GM23338 (cell line): ENCODE measurements around the gene KNL1. TPM values are rescaled to one million over a fixed set of nuclear protein-coding genes. Genes with fewer than 3 reads are reported as not detected.

Source experiments
- ATAC-seq: fragments of 200-7000 bp; cut with Tn5 transposase; 3 replicates; pipeline ENCODE4 v1.9.1; 2020
- DNase-seq: peaks from one replicate; pipeline ENCODE4 v3.0.0-alpha.2; 2015; ENCODE audit warnings: low spot score
- H2AFZ ChIP-seq: fragments of 200-600 bp; sonication (generic); 2 replicates; pipeline ENCODE4 v1.8.0; 2016; ENCODE audit warnings: antibody characterized with exemption, mild to moderate bottlenecking, moderate library complexity
- H3F3A ChIP-seq: fragments of 200-600 bp; sonication (generic); replicated peaks from 2 replicates; pipeline ENCODE4 v1.8.0; 2017; ENCODE audit warnings: antibody characterized with exemption, mixed run types, low read depth
- H3K27ac ChIP-seq: fragments of 200-600 bp; sonication (generic); 2 replicates; pipeline ENCODE4 v1.6.1; 2016; ENCODE audit warnings: low read depth
- H3K27me3 ChIP-seq: fragments of 200-600 bp; sonication (generic); 2 replicates; pipeline ENCODE4 v1.8.0; 2016; ENCODE audit warnings: mild to moderate bottlenecking, mixed run types, moderate library complexity; ENCODE audit not compliant: insufficient read depth
- H3K36me3 ChIP-seq: fragments of 200-600 bp; sonication (generic); 2 replicates; pipeline ENCODE4 v1.8.0; 2016; ENCODE audit warnings: mild to moderate bottlenecking; ENCODE audit not compliant: insufficient read depth
- H3K4me1 ChIP-seq: fragments of 200-600 bp; sonication (generic); 2 replicates; pipeline ENCODE4 v1.8.0; 2016; ENCODE audit warnings: mild to moderate bottlenecking, moderate library complexity; ENCODE audit not compliant: insufficient read depth
- H3K4me2 ChIP-seq: fragments of 200-600 bp; sonication (generic); 2 replicates; pipeline ENCODE4 v1.7.1; 2017; ENCODE audit warnings: mixed run types
- H3K4me3 ChIP-seq: fragments of 200-600 bp; sonication (generic); 2 replicates; pipeline ENCODE4 v1.6.1; 2016; ENCODE audit warnings: mixed run types
- H3K79me2 ChIP-seq: fragments of 200-600 bp; sonication (generic); replicated peaks from 2 replicates; pipeline ENCODE4 v1.8.0; 2017; ENCODE audit warnings: mild to moderate bottlenecking; ENCODE audit not compliant: insufficient read depth
- H3K9me2 ChIP-seq: fragments of 200-600 bp; sonication (generic); 2 replicates; pipeline ENCODE4 v1.8.0; 2017; ENCODE audit not compliant: insufficient read depth
- H4K20me1 ChIP-seq: fragments of 200-600 bp; sonication (generic); replicated peaks from 2 replicates; pipeline ENCODE4 v1.8.0; 2017; ENCODE audit warnings: mild to moderate bottlenecking; ENCODE audit not compliant: insufficient read depth
- H3K27ac Mint-ChIP-seq: 2 replicates; pipeline ENCODE4 v1.8.0; 2020; ENCODE audit warnings: inconsistent platforms, mild to moderate bottlenecking, moderate library complexity, mixed read lengths
- H3K27me3 Mint-ChIP-seq: 3 replicates; pipeline ENCODE4 v1.8.0; 2022; ENCODE audit warnings: low read depth, mild to moderate bottlenecking, moderate library complexity, mixed read lengths, inconsistent platforms; ENCODE audit not compliant: insufficient read depth, poor library complexity
- H3K36me3 Mint-ChIP-seq: 3 replicates; pipeline ENCODE4 v1.8.0; 2021; ENCODE audit warnings: low read depth, mild to moderate bottlenecking, inconsistent platforms, moderate library complexity, mixed read lengths
- H3K4me1 Mint-ChIP-seq: 3 replicates; pipeline ENCODE4 v1.8.0; 2020; ENCODE audit warnings: mild to moderate bottlenecking, inconsistent platforms, mixed read lengths
- H3K4me3 Mint-ChIP-seq: 3 replicates; pipeline ENCODE4 v1.8.0; 2021; ENCODE audit warnings: moderate library complexity, mild to moderate bottlenecking, inconsistent platforms, mixed read lengths
- H3K9me3 Mint-ChIP-seq: 3 replicates; pipeline ENCODE4 v1.8.0; 2020; ENCODE audit warnings: moderate library complexity, mild to moderate bottlenecking, inconsistent platforms, mixed read lengths
- EZH2 ChIP-seq: fragments of 200-600 bp; sonication (generic); IDR thresholded peaks from one replicate; pipeline ENCODE4 v1.8.0; 2017; ENCODE audit warnings: antibody characterized with exemption, mild to moderate bottlenecking, low read depth; ENCODE audit not compliant: unreplicated experiment
- EZH2phosphoT487 ChIP-seq: fragments of 200-600 bp; sonication (generic); IDR thresholded peaks from one replicate; pipeline ENCODE4 v1.8.1; 2018; ENCODE audit warnings: antibody characterized with exemption; ENCODE audit not compliant: unreplicated experiment
- NANOG ChIP-seq: IDR thresholded peaks from 2 replicates; pipeline ENCODE4 v1.6.1; 2016; ENCODE audit warnings: antibody characterized with exemption, borderline replicate concordance
- STAT1 ChIP-seq: IDR thresholded peaks from one replicate; pipeline ENCODE4 v1.6.1; 2016; ENCODE audit warnings: antibody characterized with exemption; ENCODE audit not compliant: unreplicated experiment
- ZNF331 ChIP-seq: fragments of 250-450 bp; sonication (Bioruptor Pico); IDR thresholded peaks from 2 replicates; pipeline ENCODE4 v1.5.0; 2020; ENCODE audit warnings: low read depth, mild to moderate bottlenecking, moderate library complexity
- polyA plus RNA-seq: library from polyadenylated mRNA; unstranded; fragments of >200 nt; fragmentation: Nextera tagmentation; extraction: Ambion mirVana; gene quantifications from 2 replicates; pipeline ENCODE4 v1.2.1, GENCODE V29; 2016
- total RNA-seq: library from RNA; depleted of rRNA; stranded (reverse); fragments of >200 nt; shearing (Covaris generic); gene quantifications from 2 replicates; pipeline ENCODE4 v1.2.3, GENCODE V29; 2014
- TF ChIP-seq, protein P1 (sequence below): fragments of 250-450 bp; sonication (Bioruptor Pico); IDR thresholded peaks from 2 replicates; pipeline ENCODE4 v1.5.0; 2020; ENCODE audit warnings: mild to moderate bottlenecking, moderate library complexity
- TF ChIP-seq, protein P2 (sequence below): IDR thresholded peaks from 2 replicates; pipeline ENCODE4 v1.6.1; 2016; ENCODE audit warnings: antibody characterized with exemption
- TF ChIP-seq, protein P3 (sequence below), 2 experiments: fragments of 200-600 bp in 1 of 2; sonication (generic) in 1 of 2; conservative IDR thresholded peaks; 2 replicates each; pipeline versions ENCODE4 v1.5.1 to v1.6.1; 2016 to 2017; ENCODE audit warnings: antibody characterized with exemption in 2 of 2, low read depth in 2 of 2, mild to moderate bottlenecking in 2 of 2, moderate library complexity in 1 of 2

Gene KNL1
- total and polyA plus RNA-seq, 2 experiments from 2014 or later: 16.7 to 43.2 TPM

DNA sequence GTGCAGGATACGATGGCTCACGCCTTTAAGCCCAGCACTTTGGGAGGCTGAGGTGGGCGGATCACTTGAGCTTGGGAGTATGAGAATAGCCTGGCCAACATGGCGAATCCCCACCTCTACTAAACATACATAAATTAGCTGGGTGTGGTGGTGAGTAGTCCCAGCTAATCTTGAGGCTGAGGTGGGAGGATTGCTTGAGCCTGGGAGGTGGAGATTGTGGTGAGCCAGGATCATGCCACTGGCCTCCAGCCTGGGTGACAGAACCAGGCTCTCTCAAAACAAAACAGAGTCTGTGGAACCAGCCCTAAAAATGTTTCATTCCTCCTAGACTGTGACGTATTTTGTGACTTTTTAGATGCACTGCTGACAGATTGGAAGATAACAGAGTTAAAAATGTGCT, 66.6 kb downstream of the KNL1 start:
- TF ChIP-seq EZH2 (no peak), STAT1 (no peak)
- TF ChIP-seq, protein P1, sequence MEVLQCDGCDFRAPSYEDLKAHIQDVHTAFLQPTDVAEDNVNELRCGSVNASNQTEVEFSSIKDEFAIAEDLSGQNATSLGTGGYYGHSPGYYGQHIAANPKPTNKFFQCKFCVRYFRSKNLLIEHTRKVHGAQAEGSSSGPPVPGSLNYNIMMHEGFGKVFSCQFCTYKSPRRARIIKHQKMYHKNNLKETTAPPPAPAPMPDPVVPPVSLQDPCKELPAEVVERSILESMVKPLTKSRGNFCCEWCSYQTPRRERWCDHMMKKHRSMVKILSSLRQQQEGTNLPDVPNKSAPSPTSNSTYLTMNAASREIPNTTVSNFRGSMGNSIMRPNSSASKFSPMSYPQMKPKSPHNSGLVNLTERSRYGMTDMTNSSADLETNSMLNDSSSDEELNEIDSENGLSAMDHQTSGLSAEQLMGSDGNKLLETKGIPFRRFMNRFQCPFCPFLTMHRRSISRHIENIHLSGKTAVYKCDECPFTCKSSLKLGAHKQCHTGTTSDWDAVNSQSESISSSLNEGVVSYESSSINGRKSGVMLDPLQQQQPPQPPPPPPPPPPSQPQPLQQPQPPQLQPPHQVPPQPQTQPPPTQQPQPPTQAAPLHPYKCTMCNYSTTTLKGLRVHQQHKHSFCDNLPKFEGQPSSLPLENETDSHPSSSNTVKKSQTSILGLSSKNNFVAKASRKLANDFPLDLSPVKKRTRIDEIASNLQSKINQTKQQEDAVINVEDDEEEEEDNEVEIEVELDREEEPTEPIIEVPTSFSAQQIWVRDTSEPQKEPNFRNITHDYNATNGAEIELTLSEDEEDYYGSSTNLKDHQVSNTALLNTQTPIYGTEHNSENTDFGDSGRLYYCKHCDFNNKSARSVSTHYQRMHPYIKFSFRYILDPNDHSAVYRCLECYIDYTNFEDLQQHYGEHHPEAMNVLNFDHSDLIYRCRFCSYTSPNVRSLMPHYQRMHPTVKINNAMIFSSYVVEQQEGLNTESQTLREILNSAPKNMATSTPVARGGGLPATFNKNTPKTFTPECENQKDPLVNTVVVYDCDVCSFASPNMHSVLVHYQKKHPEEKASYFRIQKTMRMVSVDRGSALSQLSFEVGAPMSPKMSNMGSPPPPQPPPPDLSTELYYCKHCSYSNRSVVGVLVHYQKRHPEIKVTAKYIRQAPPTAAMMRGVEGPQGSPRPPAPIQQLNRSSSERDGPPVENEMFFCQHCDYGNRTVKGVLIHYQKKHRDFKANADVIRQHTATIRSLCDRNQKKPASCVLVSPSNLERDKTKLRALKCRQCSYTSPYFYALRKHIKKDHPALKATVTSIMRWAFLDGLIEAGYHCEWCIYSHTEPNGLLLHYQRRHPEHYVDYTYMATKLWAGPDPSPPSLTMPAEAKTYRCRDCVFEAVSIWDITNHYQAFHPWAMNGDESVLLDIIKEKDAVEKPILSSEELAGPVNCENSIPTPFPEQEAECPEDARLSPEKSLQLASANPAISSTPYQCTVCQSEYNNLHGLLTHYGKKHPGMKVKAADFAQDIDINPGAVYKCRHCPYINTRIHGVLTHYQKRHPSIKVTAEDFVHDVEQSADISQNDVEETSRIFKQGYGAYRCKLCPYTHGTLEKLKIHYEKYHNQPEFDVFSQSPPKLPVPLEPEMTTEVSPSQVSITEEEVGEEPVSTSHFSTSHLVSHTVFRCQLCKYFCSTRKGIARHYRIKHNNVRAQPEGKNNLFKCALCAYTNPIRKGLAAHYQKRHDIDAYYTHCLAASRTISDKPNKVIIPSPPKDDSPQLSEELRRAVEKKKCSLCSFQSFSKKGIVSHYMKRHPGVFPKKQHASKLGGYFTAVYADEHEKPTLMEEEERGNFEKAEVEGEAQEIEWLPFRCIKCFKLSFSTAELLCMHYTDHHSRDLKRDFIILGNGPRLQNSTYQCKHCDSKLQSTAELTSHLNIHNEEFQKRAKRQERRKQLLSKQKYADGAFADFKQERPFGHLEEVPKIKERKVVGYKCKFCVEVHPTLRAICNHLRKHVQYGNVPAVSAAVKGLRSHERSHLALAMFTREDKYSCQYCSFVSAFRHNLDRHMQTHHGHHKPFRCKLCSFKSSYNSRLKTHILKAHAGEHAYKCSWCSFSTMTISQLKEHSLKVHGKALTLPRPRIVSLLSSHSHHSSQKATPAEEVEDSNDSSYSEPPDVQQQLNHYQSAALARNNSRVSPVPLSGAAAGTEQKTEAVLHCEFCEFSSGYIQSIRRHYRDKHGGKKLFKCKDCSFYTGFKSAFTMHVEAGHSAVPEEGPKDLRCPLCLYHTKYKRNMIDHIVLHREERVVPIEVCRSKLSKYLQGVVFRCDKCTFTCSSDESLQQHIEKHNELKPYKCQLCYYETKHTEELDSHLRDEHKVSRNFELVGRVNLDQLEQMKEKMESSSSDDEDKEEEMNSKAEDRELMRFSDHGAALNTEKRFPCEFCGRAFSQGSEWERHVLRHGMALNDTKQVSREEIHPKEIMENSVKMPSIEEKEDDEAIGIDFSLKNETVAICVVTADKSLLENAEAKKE (CRISPR knock-in tag): no peak
- TF ChIP-seq, protein P2, sequence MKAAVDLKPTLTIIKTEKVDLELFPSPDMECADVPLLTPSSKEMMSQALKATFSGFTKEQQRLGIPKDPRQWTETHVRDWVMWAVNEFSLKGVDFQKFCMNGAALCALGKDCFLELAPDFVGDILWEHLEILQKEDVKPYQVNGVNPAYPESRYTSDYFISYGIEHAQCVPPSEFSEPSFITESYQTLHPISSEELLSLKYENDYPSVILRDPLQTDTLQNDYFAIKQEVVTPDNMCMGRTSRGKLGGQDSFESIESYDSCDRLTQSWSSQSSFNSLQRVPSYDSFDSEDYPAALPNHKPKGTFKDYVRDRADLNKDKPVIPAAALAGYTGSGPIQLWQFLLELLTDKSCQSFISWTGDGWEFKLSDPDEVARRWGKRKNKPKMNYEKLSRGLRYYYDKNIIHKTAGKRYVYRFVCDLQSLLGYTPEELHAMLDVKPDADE: no peak

DNA sequence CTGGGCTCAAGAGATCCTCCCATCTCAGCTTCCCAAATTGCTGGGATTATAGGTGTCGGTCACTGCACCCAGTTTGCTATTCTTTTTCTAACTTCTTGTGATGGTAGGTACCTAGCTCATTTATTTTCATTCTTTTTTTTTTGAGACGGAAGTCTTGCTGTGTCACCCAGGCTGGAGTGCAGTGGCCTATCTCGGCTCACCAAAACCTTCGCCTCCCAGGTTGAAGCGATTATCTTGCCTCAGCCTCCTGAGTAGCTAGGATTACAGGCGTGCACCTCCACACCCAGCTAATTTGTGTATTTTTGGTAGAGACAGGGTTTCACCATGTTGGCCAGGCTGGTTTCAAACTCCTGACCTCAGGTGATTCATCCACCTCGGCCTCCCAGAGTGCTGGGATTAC, 70.9 kb downstream of the KNL1 start:
- no peak overlapping the region for H3K4me3 Mint-ChIP-seq
- Histone ChIP-seq H2AFZ (no peak overlapping the region), H3K4me3 (no peak overlapping the region), H4K20me1 (no peaks in the 10 kb centered on the region), H3K9me2 (no peaks in the 10 kb centered on the region), H3K27ac (no peak overlapping the region), H3K36me3 (no peaks in the 10 kb centered on the region; the same call in 1 of the 2 replicates), H3K4me2 (no peak overlapping the region), H3K4me1 (no peaks in the 10 kb centered on the region), H3F3A (no peaks in the 10 kb centered on the region), H3K27me3 (no peaks in the 10 kb centered on the region), H3K79me2 (no peaks in the 10 kb centered on the region)
- peaks cover 10% of the 10 kb centered on the region for H3K36me3 Mint-ChIP-seq
- no peak overlapping the region for H3K27ac Mint-ChIP-seq
- no peaks in the 10 kb centered on the region for H3K9me3 Mint-ChIP-seq
- H3K27me3 Mint-ChIP-seq: peaks cover 6% of the 10 kb centered on the region
- no peaks in the 10 kb centered on the region for H3K4me1 Mint-ChIP-seq
- no peak for DNase-seq
- no peak for ATAC-seq
- TF ChIP-seq EZH2phosphoT487: no peak
- TF ChIP-seq, protein P3, sequence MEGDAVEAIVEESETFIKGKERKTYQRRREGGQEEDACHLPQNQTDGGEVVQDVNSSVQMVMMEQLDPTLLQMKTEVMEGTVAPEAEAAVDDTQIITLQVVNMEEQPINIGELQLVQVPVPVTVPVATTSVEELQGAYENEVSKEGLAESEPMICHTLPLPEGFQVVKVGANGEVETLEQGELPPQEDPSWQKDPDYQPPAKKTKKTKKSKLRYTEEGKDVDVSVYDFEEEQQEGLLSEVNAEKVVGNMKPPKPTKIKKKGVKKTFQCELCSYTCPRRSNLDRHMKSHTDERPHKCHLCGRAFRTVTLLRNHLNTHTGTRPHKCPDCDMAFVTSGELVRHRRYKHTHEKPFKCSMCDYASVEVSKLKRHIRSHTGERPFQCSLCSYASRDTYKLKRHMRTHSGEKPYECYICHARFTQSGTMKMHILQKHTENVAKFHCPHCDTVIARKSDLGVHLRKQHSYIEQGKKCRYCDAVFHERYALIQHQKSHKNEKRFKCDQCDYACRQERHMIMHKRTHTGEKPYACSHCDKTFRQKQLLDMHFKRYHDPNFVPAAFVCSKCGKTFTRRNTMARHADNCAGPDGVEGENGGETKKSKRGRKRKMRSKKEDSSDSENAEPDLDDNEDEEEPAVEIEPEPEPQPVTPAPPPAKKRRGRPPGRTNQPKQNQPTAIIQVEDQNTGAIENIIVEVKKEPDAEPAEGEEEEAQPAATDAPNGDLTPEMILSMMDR (conservative IDR thresholded peaks at IDR 0.05; ENCODE audit: low read depth in 2 of 2): no peak
- no peak for TF ChIP-seq ZNF331
- TF ChIP-seq EZH2: no peak
- no peak for TF ChIP-seq NANOG
- TF ChIP-seq, protein P2: no peak

More for the DNA sequence above, 66.6 kb downstream of the KNL1 start:
- Mint-ChIP-seq H3K4me1 (no peaks in the 10 kb centered on the region), H3K27me3 (no peaks in the 10 kb centered on the region), H3K4me3 (no peak overlapping the region), H3K36me3 (peaks cover 18% of the 10 kb centered on the region), H3K9me3 (no peaks in the 10 kb centered on the region), H3K27ac (no peak overlapping the region)
- Histone ChIP-seq H3K4me1 (no peaks in the 10 kb centered on the region), H3K27ac (no peak overlapping the region), H3F3A (no peaks in the 10 kb centered on the region), H3K36me3 (no peaks in the 10 kb centered on the region; the same call in 1 of the 2 replicates), H3K79me2 (no peaks in the 10 kb centered on the region), H3K4me3 (no peak overlapping the region), H3K4me2 (no peak overlapping the region), H3K27me3 (no peaks in the 10 kb centered on the region), H3K9me2 (no peaks in the 10 kb centered on the region), H2AFZ (no peak overlapping the region), H4K20me1 (no peaks in the 10 kb centered on the region)
- DNase-seq (no peak), ATAC-seq (no peak)
